HEK293T (cell line): ENCODE data around the gene PTPRO.

Source experiments
- ARNT ChIP-seq: fragments of 450-650 bp; IDR thresholded peaks from 2 replicates; pipeline ENCODE4 v1.6.1; 2017; ENCODE audit warnings: mild to moderate bottlenecking
- BHLHE40 ChIP-seq: fragments of 450-650 bp; IDR thresholded peaks from 2 replicates; pipeline ENCODE4 v1.6.1; 2016; ENCODE audit warnings: mild to moderate bottlenecking, moderate library complexity, borderline replicate concordance
- FOXK2 ChIP-seq: fragments of 450-650 bp; IDR thresholded peaks from 2 replicates; pipeline ENCODE4 v1.6.1; 2016; ENCODE audit warnings: mild to moderate bottlenecking
- FOXM1 ChIP-seq: fragments of 450-650 bp; IDR thresholded peaks from 2 replicates; pipeline ENCODE4 v1.6.1; 2017; ENCODE audit warnings: mild to moderate bottlenecking, borderline replicate concordance
- LEF1 ChIP-seq: fragments of 450-650 bp; IDR thresholded peaks from 2 replicates; pipeline ENCODE4 v1.6.1; 2017; ENCODE audit warnings: mild to moderate bottlenecking, borderline replicate concordance
- NFRKB ChIP-seq: fragments of 450-650 bp; IDR thresholded peaks from 2 replicates; pipeline ENCODE4 v1.6.1; 2016; ENCODE audit warnings: mild to moderate bottlenecking, moderate library complexity
- SP1 ChIP-seq: fragments of 450-650 bp; IDR thresholded peaks from 2 replicates; pipeline ENCODE4 v1.6.1; 2017

DNA sequence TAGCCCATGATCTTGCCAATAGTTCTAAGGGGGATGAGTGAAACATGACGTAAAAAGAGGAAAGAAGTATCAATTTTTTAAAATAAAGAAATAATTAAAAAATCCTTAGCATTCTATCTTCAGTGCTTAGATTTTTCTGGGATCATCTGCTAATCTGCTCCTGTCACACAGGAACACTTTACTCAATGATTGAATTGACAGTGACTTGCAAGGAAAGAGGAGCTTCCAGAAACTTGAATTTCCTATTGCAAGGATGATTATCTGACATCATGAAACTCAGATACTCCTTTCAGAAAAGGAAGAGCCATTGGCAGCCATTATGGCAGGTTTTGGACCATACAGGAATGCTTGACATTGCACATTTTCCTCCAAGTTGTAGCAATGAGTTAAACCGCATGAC lies 41.4 kb upstream of the PTPRO start:
- TF ChIP-seq FOXK2 (no peak), NFRKB (no peak), SP1 (no peak), ARNT (no peak), BHLHE40 (no peak), LEF1 (no peak), FOXM1 (no peak)
